ENCODE data around the gene SLC2A6.

Gene SLC2A6

GRCh38 chr9:133474853-133475252, 4.0 kb downstream of the SLC2A6 start:
- no peak for TF ChIP-seq CTCF (IDR thresholded peaks at IDR 0.05; ENCODE audit: control insufficient read depth, extremely low read depth, insufficient read depth)
- DNase-seq (ENCODE audit: low read depth), result no peak
- H3K4me3 ChIP-seq (ENCODE audit: low read depth, low read length), result no peak overlapping the region

GRCh38 chr9:133474215-133474614, 4.7 kb downstream of the SLC2A6 start:
- DNase-seq (ENCODE audit: low read depth), result no peak
- no peak overlapping the region for H3K4me3 ChIP-seq (ENCODE audit: low read depth, low read length)

GRCh38 chr9:133473743-133474142, 5.2 kb downstream of the SLC2A6 start:
- no peak for TF ChIP-seq CTCF (IDR thresholded peaks at IDR 0.05; ENCODE audit: control insufficient read depth, extremely low read depth, insufficient read depth)
- no peak for DNase-seq (ENCODE audit: low read depth)
- H3K4me3 ChIP-seq (ENCODE audit: low read depth, low read length), result no peak overlapping the region

More at GRCh38 chr9:133474215-133474614, 4.7 kb downstream of the SLC2A6 start:
- no peak for TF ChIP-seq CTCF (IDR thresholded peaks at IDR 0.05; ENCODE audit: control insufficient read depth, extremely low read depth, insufficient read depth)

- H3K4me3 ChIP-seq (ENCODE audit: low read depth, low read length), result no peak overlapping the region
- TF ChIP-seq CTCF (IDR thresholded peaks at IDR 0.05; ENCODE audit: control insufficient read depth, extremely low read depth, insufficient read depth), result no peak
- DNase-seq (ENCODE audit: low read depth), result no peak
Measured at GRCh38 chr9:133472753-133473378, 6.0 kb downstream of the SLC2A6 start.

GRCh38 chr9:133472277-133472645, 6.6 kb downstream of the SLC2A6 start:
- no peak overlapping the region for H3K4me3 ChIP-seq (ENCODE audit: low read depth, low read length)
- no peak for DNase-seq (ENCODE audit: low read depth)
- no peak for TF ChIP-seq CTCF (IDR thresholded peaks at IDR 0.05; ENCODE audit: control insufficient read depth, extremely low read depth, insufficient read depth)

- TF ChIP-seq CTCF (IDR thresholded peaks at IDR 0.05; ENCODE audit: control insufficient read depth, extremely low read depth, insufficient read depth), result no peak
- no peak for DNase-seq (ENCODE audit: low read depth)
- no peak overlapping the region for H3K4me3 ChIP-seq (ENCODE audit: low read depth, low read length)
Measured at GRCh38 chr9:133471551-133472276, 7.2 kb downstream of the SLC2A6 start.

All from LNCaP clone FGC (cell line).